Stimulated activated naive CD8-positive, alpha-beta T cell treated with anti-CD3 and anti-CD28 coated beads, Interleukin-15, Interleukin-2, amounts not matched to agents 100 ng/mL and 50 ng/mL, for 24 hours (primary cell): ENCODE results near the gene RERE.
A peak's percentile ranks its signal among the peaks of the same experiment; 100 is the strongest.

ENCODE experiments used
- H3K27ac Mint-ChIP-seq: one replicate; pipeline ENCODE4 v1.8.0; 2021; ENCODE audit warnings: mild to moderate bottlenecking, mixed read lengths
- H3K27me3 Mint-ChIP-seq: one replicate; pipeline ENCODE4 v1.8.0; 2021; ENCODE audit warnings: mixed read lengths
- H3K36me3 Mint-ChIP-seq: one replicate; pipeline ENCODE4 v1.8.0; 2021; ENCODE audit warnings: low read depth, mixed read lengths
- H3K4me1 Mint-ChIP-seq: one replicate; pipeline ENCODE4 v1.8.0; 2021; ENCODE audit warnings: low read depth, mixed read lengths
- H3K4me3 Mint-ChIP-seq: one replicate; pipeline ENCODE4 v1.8.0; 2021; ENCODE audit warnings: mild to moderate bottlenecking, mixed read lengths
- H3K9me3 Mint-ChIP-seq: one replicate; pipeline ENCODE4 v1.8.0; 2021; ENCODE audit warnings: mixed read lengths

The RERE gene

GRCh38 chr1:8537991-8538390 is 279.4 kb downstream of the RERE start:
- peaks cover 56% of the 10 kb centered on the region for H3K4me1 Mint-ChIP-seq
- H3K27ac Mint-ChIP-seq: no peak overlapping the region
- no peaks in the 10 kb centered on the region for H3K9me3 Mint-ChIP-seq
- no peaks in the 10 kb centered on the region for H3K27me3 Mint-ChIP-seq
- no peak overlapping the region for H3K4me3 Mint-ChIP-seq
- peaks cover 31% of the 10 kb centered on the region for H3K36me3 Mint-ChIP-seq

- H3K27me3 Mint-ChIP-seq: no peaks in the 10 kb centered on the region
- H3K4me1 Mint-ChIP-seq: peaks cover 60% of the 10 kb centered on the region
- peaks cover 25% of the 10 kb centered on the region for H3K36me3 Mint-ChIP-seq
- no peak overlapping the region for H3K4me3 Mint-ChIP-seq
- H3K27ac Mint-ChIP-seq: no peak overlapping the region
- H3K9me3 Mint-ChIP-seq: no peaks in the 10 kb centered on the region
Observed at GRCh38 chr1:8536515-8536914, 280.9 kb downstream of the RERE start.

- Mint-ChIP-seq H3K9me3 (no peaks in the 10 kb centered on the region), H3K36me3 (peaks cover 11% of the 10 kb centered on the region), H3K27me3 (no peaks in the 10 kb centered on the region), H3K4me3 (peak overlapping the region; percentile 66), H3K27ac (peak overlapping the region; percentile 91), H3K4me1 (peaks cover 37% of the 10 kb centered on the region)
Observed at GRCh38 chr1:8533907-8534306, 283.5 kb downstream of the RERE start.

GRCh38 chr1:8533124-8533523 is 284.3 kb downstream of the RERE start:
- peak overlapping the region; percentile 66 for H3K4me3 Mint-ChIP-seq

GRCh38 chr1:8529901-8530300 is 287.5 kb downstream of the RERE start:
- H3K36me3 Mint-ChIP-seq: no peaks in the 10 kb centered on the region
- H3K4me3 Mint-ChIP-seq: no peak overlapping the region
- peaks cover 38% of the 10 kb centered on the region for H3K4me1 Mint-ChIP-seq
- H3K27ac Mint-ChIP-seq: no peak overlapping the region
- no peaks in the 10 kb centered on the region for H3K27me3 Mint-ChIP-seq
- no peaks in the 10 kb centered on the region for H3K9me3 Mint-ChIP-seq

More at GRCh38 chr1:8533124-8533523, 284.3 kb downstream of the RERE start:
- H3K27me3 Mint-ChIP-seq: no peaks in the 10 kb centered on the region
- no peaks in the 10 kb centered on the region for H3K9me3 Mint-ChIP-seq
- H3K36me3 Mint-ChIP-seq: peaks cover 5% of the 10 kb centered on the region
- peaks cover 35% of the 10 kb centered on the region for H3K4me1 Mint-ChIP-seq
- H3K27ac Mint-ChIP-seq: peak overlapping the region; percentile 91

- Mint-ChIP-seq H3K36me3 (peaks cover 8% of the 10 kb centered on the region), H3K4me1 (peaks cover 19% of the 10 kb centered on the region), H3K27ac (peak overlapping the region; percentile 23), H3K4me3 (no peak overlapping the region), H3K9me3 (no peaks in the 10 kb centered on the region), H3K27me3 (no peaks in the 10 kb centered on the region)
Observed at GRCh38 chr1:8527941-8528340, 289.5 kb downstream of the RERE start.

GRCh38 chr1:8525558-8526275 is 291.7 kb downstream of the RERE start:
- Mint-ChIP-seq H3K4me3 (no peak overlapping the region), H3K27ac (no peak overlapping the region), H3K36me3 (peaks cover 14% of the 10 kb centered on the region), H3K4me1 (peaks cover 31% of the 10 kb centered on the region), H3K9me3 (no peaks in the 10 kb centered on the region), H3K27me3 (no peaks in the 10 kb centered on the region)

- Mint-ChIP-seq H3K4me1 (peaks cover 36% of the 10 kb centered on the region), H3K27me3 (no peaks in the 10 kb centered on the region), H3K27ac (no peak overlapping the region), H3K9me3 (no peaks in the 10 kb centered on the region), H3K4me3 (no peak overlapping the region), H3K36me3 (peaks cover 14% of the 10 kb centered on the region)
Observed at GRCh38 chr1:8525216-8525557, 292.3 kb downstream of the RERE start.

GRCh38 chr1:8524627-8525157 is 292.7 kb downstream of the RERE start:
- Mint-ChIP-seq H3K27me3 (no peaks in the 10 kb centered on the region), H3K9me3 (no peaks in the 10 kb centered on the region), H3K36me3 (peaks cover 14% of the 10 kb centered on the region), H3K27ac (no peak overlapping the region), H3K4me3 (no peak overlapping the region), H3K4me1 (peaks cover 41% of the 10 kb centered on the region)

- peaks cover 14% of the 10 kb centered on the region for H3K36me3 Mint-ChIP-seq
- peaks cover 45% of the 10 kb centered on the region for H3K4me1 Mint-ChIP-seq
- H3K4me3 Mint-ChIP-seq: no peak overlapping the region
- H3K9me3 Mint-ChIP-seq: no peaks in the 10 kb centered on the region
- no peaks in the 10 kb centered on the region for H3K27me3 Mint-ChIP-seq
- H3K27ac Mint-ChIP-seq: no peak overlapping the region
Observed at GRCh38 chr1:8523666-8524206, 293.7 kb downstream of the RERE start.

- Mint-ChIP-seq H3K4me3 (no peak overlapping the region), H3K36me3 (peaks cover 14% of the 10 kb centered on the region), H3K27me3 (no peaks in the 10 kb centered on the region), H3K9me3 (no peaks in the 10 kb centered on the region), H3K4me1 (peaks cover 57% of the 10 kb centered on the region), H3K27ac (peak overlapping the region; percentile 63)
Observed at GRCh38 chr1:8520483-8520966, 296.9 kb downstream of the RERE start.

GRCh38 chr1:8519167-8519566 is 298.3 kb downstream of the RERE start:
- peaks cover 64% of the 10 kb centered on the region for H3K4me1 Mint-ChIP-seq
- H3K9me3 Mint-ChIP-seq: no peaks in the 10 kb centered on the region
- no peak overlapping the region for H3K27ac Mint-ChIP-seq
- H3K36me3 Mint-ChIP-seq: peaks cover 14% of the 10 kb centered on the region
- H3K27me3 Mint-ChIP-seq: no peaks in the 10 kb centered on the region
- no peak overlapping the region for H3K4me3 Mint-ChIP-seq

GRCh38 chr1:8518490-8518801 is 299.0 kb downstream of the RERE start:
- peaks cover 17% of the 10 kb centered on the region for H3K36me3 Mint-ChIP-seq
- H3K27me3 Mint-ChIP-seq: no peaks in the 10 kb centered on the region
- H3K9me3 Mint-ChIP-seq: no peaks in the 10 kb centered on the region
- no peak overlapping the region for H3K27ac Mint-ChIP-seq
- H3K4me3 Mint-ChIP-seq: no peak overlapping the region
- peaks cover 71% of the 10 kb centered on the region for H3K4me1 Mint-ChIP-seq

GRCh38 chr1:8517661-8518489 is 299.6 kb downstream of the RERE start:
- Mint-ChIP-seq H3K9me3 (no peaks in the 10 kb centered on the region), H3K4me3 (no peak overlapping the region), H3K4me1 (peaks cover 71% of the 10 kb centered on the region), H3K27ac (peak overlapping the region; percentile 4), H3K36me3 (peaks cover 11% of the 10 kb centered on the region), H3K27me3 (no peaks in the 10 kb centered on the region)
